HG02759 (cell line): ENCODE data around the gene APLP2.

Experiments used
- ATAC-seq: cut with Tn5 transposase; IDR thresholded peaks from one replicate; pipeline ENCODE4 v1.9.1; 2021; ENCODE audit warnings: mild to moderate bottlenecking, moderate library complexity; ENCODE audit not compliant: unreplicated experiment

Gene APLP2

GRCh38 chr11:130144141-130144540, 74.4 kb downstream of the APLP2 start:
- ATAC-seq: no peak

GRCh38 chr11:130144861-130145281, 75.2 kb downstream of the APLP2 start:
- ATAC-seq: no peak

- ATAC-seq: no peak
Measured at GRCh38 chr11:130145311-130145812, 75.7 kb downstream of the APLP2 start.

- ATAC-seq: no peak
Measured at GRCh38 chr11:130145975-130146776, 76.5 kb downstream of the APLP2 start.

GRCh38 chr11:130146796-130147195, 77.1 kb downstream of the APLP2 start:
- no peak for ATAC-seq

- no peak for ATAC-seq
Measured at GRCh38 chr11:130148796-130149326, 79.2 kb downstream of the APLP2 start.

GRCh38 chr11:130150790-130151189, 81.1 kb downstream of the APLP2 start:
- ATAC-seq: no peak

- no peak for ATAC-seq
Measured at GRCh38 chr11:130151196-130151595, 81.5 kb downstream of the APLP2 start.

- ATAC-seq: no peak
Measured at GRCh38 chr11:130156108-130157022, 86.7 kb downstream of the APLP2 start.

GRCh38 chr11:130157101-130157500, 87.4 kb downstream of the APLP2 start:
- ATAC-seq: no peak

GRCh38 chr11:130157840-130158239, 88.1 kb downstream of the APLP2 start:
- no peak for ATAC-seq

GRCh38 chr11:130159139-130159538, 89.4 kb downstream of the APLP2 start:
- no peak for ATAC-seq

GRCh38 chr11:130159657-130160497, 90.2 kb downstream of the APLP2 start, which contains the start of gene ST14:
Gene ST14, plus strand, starts transcription at chr11:130159782. Its CDS starts 198 bp downstream, at chr11:130159980.
- no peak for ATAC-seq

- ATAC-seq: no peak
Measured at GRCh38 chr11:130160498-130161155, 90.9 kb downstream of the APLP2 start.

- no peak for ATAC-seq
Measured at GRCh38 chr11:130161441-130162145, 91.9 kb downstream of the APLP2 start.

- no peak for ATAC-seq
Measured at GRCh38 chr11:130162733-130163132, 93.0 kb downstream of the APLP2 start.

GRCh38 chr11:130163346-130164220, 93.9 kb downstream of the APLP2 start:
- ATAC-seq: no peak

- ATAC-seq: no peak
Measured at GRCh38 chr11:130164221-130164570, 94.5 kb downstream of the APLP2 start.
